Duodenal mucosa (tissue), 2 donors: ENCODE data around the gene LHX4.
"Not testable (repeated sequence)": the region's sequence is repeated elsewhere in the genome, so short reads cannot be mapped to it uniquely, and the experiment has no call there.

ENCODE experiments used
- H3K27ac ChIP-seq: one replicate; pipeline ENCODE4 v1.7.0; 2013; ENCODE audit warnings: low read depth, low read length
- H3K27me3 ChIP-seq, 2 donors: one replicate each; pipeline ENCODE4 v1.7.0; 2013; ENCODE audit warnings: low read length in 2 of 2, control low read depth in 1 of 2; ENCODE audit not compliant: insufficient read depth in 2 of 2, control insufficient read depth in 1 of 2
- H3K36me3 ChIP-seq, 2 donors: one replicate each; pipeline ENCODE4 v1.7.0; 2013; ENCODE audit warnings: low read length in 2 of 2, control low read depth in 1 of 2; ENCODE audit not compliant: insufficient read depth in 2 of 2, control insufficient read depth in 1 of 2
- H3K4me1 ChIP-seq, 2 donors: one replicate each; pipeline ENCODE4 v1.7.0; 2013; ENCODE audit warnings: low read length in 2 of 2, control low read depth in 1 of 2; ENCODE audit not compliant: insufficient read depth in 2 of 2, control insufficient read depth in 1 of 2
- H3K4me3 ChIP-seq, 2 donors: one replicate each; pipeline ENCODE4 v1.7.0; 2013; ENCODE audit warnings: low read length in 2 of 2, low read depth in 1 of 2
- H3K9ac ChIP-seq, 2 donors: one replicate each; pipeline ENCODE4 v1.7.0; 2013; ENCODE audit warnings: low read length in 2 of 2, low read depth in 1 of 2
- H3K9me3 ChIP-seq, 2 donors: one replicate each; pipeline ENCODE4 v1.7.0; 2013; ENCODE audit warnings: low read length in 2 of 2, control low read depth in 1 of 2; ENCODE audit not compliant: control insufficient read depth in 1 of 2

The LHX4 gene

DNA sequence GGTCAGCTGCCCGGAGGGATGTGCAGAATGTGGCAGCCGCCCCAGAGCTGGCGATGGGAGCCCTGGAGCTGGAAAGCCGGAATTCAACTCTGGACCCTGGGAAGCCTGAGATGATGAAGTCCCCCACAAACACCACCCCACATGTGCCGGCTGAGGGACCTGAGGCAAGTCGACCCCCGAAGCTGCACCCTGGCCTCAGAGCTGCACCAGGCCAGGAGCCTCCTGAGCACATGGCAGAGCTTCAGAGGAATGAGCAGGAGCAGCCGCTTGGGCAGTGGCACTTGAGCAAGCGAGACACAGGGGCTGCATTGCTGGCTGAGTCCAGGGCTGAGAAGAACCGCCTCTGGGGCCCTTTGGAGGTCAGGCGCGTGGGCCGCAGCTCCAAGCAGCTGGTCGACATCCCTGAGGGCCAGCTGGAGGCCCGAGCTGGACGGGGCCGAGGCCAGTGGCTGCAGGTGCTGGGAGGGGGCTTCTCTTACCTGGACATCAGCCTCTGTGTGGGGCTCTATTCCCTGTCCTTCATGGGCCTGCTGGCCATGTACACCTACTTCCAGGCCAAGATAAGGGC lies 33.5 kb upstream of the LHX4 start:
- Histone ChIP-seq H3K4me3 (no peak overlapping the region), H3K27ac (no peak overlapping the region), H3K36me3 (peaks cover 19 to 46% of the 10 kb centered on the region in 2 donors), H3K4me1 (peaks cover 4 to 13% of the 10 kb centered on the region in 2 donors), H3K27me3 (no peaks in the 10 kb centered on the region), H3K9ac (no peak overlapping the region), H3K9me3 (no peaks in the 10 kb centered on the region)

DNA sequence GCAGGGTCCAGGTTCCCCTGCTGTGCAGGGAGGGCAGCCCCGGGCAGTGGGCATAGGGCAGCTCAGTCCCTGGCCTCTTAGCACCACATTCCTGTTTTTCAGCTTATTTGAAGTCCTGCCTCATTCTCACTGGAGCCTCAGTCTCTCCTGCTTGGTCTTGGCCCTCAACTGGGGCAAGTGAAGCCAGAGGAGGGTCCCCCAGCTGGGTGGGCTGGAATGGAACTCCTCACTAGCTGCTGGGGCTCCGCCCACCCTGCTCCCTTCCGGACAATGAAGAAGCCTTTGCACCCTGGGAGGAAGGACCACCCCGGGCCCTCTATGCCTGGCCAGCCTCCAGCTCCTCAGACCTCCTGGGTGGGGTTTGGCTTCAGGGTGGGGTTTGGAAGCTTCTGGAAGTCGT lies 32.8 kb upstream of the LHX4 start:
- Histone ChIP-seq H3K27me3 (no peaks in the 10 kb centered on the region), H3K36me3 (peaks cover 19 to 39% of the 10 kb centered on the region in 2 donors), H3K4me3 (no peak overlapping the region), H3K9me3 (no peaks in the 10 kb centered on the region), H3K9ac (no peak overlapping the region), H3K4me1 (peaks cover 4 to 13% of the 10 kb centered on the region in 2 donors), H3K27ac (no peak overlapping the region)

DNA sequence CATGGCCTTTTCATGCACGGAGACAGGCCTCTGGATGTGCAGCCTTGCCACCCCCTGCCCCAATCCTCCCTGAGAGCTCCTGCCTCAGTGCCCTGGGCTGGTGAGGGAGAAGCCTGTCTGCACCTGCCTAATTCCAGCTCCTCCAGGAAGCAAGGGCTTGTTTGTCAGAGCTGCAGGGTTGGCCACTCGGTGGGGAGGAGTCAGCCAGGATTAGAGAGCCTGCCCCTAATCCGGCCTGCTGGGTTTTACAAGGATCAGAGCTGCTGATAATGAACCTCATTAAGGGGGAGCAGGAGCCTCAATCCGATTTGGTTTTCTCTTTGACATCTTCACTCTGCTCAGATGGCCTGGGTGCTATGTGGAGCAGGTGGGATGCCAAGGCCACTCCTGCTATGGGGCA lies 31.9 kb upstream of the LHX4 start:
- Histone ChIP-seq H3K27ac (no peak overlapping the region), H3K36me3 (peaks cover 13 to 35% of the 10 kb centered on the region in 2 donors), H3K27me3 (no peaks in the 10 kb centered on the region), H3K4me1 (peaks cover 2 to 13% of the 10 kb centered on the region in 2 donors), H3K9ac (no peak overlapping the region), H3K4me3 (no peak overlapping the region), H3K9me3 (no peaks in the 10 kb centered on the region)

DNA sequence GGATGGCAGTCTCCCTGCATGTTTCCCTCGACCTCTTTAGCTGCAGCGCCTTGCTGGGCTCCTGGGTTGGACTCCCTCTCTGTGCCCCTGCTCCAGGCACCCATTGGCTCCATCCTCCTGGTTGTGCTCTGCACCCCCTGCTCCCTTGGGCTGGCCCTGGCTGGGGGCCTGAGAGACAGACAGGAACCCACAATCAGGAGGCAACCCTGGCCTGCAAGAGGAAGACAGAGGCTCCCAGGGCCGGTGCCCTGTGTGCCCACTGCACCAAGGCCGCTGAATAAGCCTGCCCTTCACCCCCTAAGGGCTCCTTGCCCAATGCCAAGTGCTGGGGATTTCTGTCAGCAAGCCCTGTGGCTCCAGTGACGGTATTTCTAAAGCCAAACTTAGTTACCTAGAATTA lies 31.5 kb upstream of the LHX4 start:
- H3K9ac ChIP-seq: no peak overlapping the region
- no peak overlapping the region for H3K4me3 ChIP-seq
- no peak overlapping the region for H3K27ac ChIP-seq
- peaks cover 11 to 33% of the 10 kb centered on the region in 2 donors for H3K36me3 ChIP-seq
- H3K4me1 ChIP-seq: peaks cover 0 to 12% of the 10 kb centered on the region in 2 donors
- no peaks in the 10 kb centered on the region for H3K27me3 ChIP-seq
- no peaks in the 10 kb centered on the region for H3K9me3 ChIP-seq

DNA sequence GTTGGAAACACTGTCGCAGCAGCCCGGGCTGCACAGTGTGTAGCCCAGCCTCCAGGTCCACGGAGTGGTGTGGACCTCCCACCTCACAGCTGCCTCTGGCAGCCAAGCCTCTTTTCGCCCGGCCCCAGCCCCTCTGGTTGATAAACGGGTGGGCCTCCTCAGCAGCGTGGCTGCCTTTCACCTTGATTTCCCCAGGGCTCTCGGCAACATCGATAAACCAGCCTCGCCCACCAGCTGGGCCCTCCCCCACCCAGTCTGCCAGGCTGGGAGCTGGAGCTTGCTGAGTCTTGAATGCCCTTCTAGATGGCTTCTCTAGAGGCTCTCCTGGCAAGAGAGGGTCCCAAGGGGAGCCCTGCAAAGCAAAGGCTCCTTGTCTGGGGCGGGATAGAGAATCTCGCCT lies 31.0 kb upstream of the LHX4 start:
- no peak overlapping the region for H3K4me3 ChIP-seq
- no peak overlapping the region for H3K27ac ChIP-seq
- peaks cover 0 to 8% of the 10 kb centered on the region in 2 donors for H3K4me1 ChIP-seq
- H3K27me3 ChIP-seq: no peaks in the 10 kb centered on the region
- peaks cover 11 to 30% of the 10 kb centered on the region in 2 donors for H3K36me3 ChIP-seq
- H3K9me3 ChIP-seq: no peaks in the 10 kb centered on the region
- H3K9ac ChIP-seq: no peak overlapping the region

DNA sequence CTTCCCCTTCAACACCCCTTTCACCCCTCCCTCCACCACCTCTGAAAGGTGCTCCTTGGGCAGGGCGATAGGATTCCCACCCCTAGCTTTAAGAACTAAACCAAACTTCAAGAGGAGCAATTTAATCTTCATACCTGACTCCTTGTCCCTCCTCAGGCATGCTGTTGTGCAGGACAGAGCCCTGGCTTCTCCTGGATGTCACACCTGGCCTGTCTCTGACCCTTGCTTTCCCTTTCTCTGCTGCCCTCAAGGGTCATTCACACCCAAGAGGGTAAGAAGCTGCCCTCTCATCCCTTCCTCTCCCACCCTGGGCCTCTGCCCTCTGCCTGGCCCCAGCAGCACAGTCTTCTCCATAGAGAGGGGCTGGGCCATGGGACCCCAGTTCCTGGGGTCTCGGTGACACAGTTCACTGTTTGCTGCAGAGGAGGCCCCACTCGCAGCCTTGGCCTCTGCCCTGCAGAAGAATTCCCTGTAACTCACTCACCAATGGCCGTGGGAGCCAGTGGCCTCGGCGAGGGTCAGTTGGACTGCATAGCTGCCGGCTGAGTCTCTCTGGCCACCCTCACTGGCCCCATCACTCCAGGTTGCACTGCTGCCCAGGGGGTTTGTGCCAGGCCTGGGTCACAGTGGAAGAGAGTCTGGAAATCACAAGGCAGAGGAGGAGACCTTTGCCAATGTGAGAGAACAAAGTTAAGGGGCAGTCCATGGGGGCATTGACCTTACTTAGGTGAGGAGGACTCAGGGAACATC lies 28.4 kb upstream of the LHX4 start:
- Histone ChIP-seq H3K9me3 (no peaks in the 10 kb centered on the region), H3K27ac (no peak overlapping the region), H3K9ac (no peak overlapping the region), H3K4me3 (no peak overlapping the region), H3K36me3 (peaks cover 6 to 9% of the 10 kb centered on the region in 2 donors), H3K4me1 (no peaks in the 10 kb centered on the region), H3K27me3 (no peaks in the 10 kb centered on the region)

DNA sequence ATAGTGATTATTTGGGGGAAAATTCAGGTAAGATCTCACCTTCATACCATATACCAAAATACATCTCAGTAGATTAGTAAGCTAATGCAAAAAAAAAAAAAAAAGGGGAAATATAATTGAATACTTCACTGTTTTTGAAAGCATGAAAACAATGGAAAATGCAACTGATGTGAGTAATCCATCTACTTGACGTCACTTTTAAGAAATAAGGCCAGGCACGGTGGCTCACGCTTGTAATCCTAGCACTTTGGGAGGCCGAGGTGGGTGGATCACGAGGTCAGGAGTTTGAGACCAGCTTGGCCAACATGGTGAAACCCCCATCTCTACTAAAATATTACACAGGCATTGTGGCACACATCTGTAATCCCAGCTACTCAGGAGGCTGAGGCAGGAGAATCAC lies 27.5 kb upstream of the LHX4 start:
- not testable (repeated sequence) for H3K4me1 ChIP-seq, H3K9me3 ChIP-seq, H3K4me3 ChIP-seq, H3K27me3 ChIP-seq, H3K9ac ChIP-seq, H3K36me3 ChIP-seq, H3K27ac ChIP-seq

DNA sequence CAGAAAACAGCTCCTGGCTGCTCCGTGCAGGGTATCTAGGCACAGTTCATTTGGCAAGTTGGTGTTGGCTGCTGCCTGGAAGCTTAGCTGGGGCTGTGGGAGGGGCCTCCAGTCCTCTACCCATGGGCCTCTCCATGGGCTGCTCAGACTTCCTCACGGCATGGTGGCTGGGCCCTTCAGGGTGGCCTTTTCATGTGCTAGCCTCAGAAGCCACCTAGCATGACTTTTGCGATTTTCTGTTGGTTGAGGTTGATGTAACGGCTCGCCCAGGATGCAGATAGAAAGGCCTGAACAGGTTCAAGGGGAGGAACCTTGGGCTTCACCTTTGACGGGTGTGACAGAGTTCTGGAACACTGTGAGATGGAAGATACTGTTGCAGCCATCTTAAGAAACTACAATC lies 25.8 kb upstream of the LHX4 start:
- Histone ChIP-seq H3K4me1 (no peaks in the 10 kb centered on the region), H3K4me3 (no peak overlapping the region), H3K27me3 (no peaks in the 10 kb centered on the region), H3K27ac (no peak overlapping the region), H3K36me3 (no peaks in the 10 kb centered on the region), H3K9ac (no peak overlapping the region), H3K9me3 (no peaks in the 10 kb centered on the region)

DNA sequence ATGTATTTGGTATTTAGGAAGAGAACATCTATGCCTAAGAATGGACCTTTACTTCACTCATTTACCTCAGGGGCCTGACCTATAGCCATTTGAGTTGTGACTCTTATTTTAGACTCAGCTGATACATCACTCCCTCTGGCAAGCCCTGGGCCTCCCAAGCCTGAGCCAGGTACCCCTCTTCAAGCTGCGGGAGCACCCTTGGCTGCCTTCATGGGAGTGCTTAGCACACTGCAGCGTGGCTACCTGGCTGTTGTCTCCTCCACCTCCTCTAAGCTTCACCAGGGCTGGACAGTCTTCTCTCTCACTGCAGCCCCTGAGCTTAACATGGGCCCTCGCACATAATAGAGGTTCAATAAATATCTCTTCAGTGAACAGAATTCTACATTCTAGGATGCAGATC lies 23.5 kb upstream of the LHX4 start:
- Histone ChIP-seq H3K27me3 (no peaks in the 10 kb centered on the region), H3K27ac (no peak overlapping the region), H3K4me3 (no peak overlapping the region), H3K36me3 (no peaks in the 10 kb centered on the region), H3K9me3 (no peaks in the 10 kb centered on the region), H3K4me1 (no peaks in the 10 kb centered on the region), H3K9ac (no peak overlapping the region)

DNA sequence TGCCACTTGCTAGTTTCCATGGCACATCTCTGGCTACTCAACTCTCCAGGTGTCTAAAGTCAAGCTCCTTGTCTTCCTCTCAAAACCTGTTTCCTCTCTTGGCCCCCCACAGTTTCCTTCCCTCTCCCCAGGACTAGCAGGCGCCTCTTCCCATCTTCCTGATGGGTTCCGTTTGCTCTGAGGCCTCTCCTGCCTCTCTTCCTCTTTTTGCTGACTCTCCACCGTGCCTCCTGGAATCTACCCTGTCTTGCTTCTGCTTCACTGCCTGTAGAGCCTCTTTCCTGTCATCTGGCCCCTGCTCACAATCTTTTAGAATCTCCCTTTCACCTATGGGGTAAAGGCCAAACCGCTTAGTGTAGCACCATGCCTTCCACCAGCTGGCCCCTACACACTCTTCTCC lies 21.8 kb upstream of the LHX4 start:
- Histone ChIP-seq H3K27me3 (no peaks in the 10 kb centered on the region), H3K9ac (no peak overlapping the region), H3K36me3 (no peaks in the 10 kb centered on the region), H3K27ac (no peak overlapping the region), H3K9me3 (no peaks in the 10 kb centered on the region), H3K4me3 (no peak overlapping the region), H3K4me1 (no peaks in the 10 kb centered on the region)
